ENCODE data around the gene NDUFS6.

The NDUFS6 gene

GRCh38 chr5:1753490-1753889 is 47.7 kb upstream of the NDUFS6 start:
- H3K79me2 ChIP-seq (ENCODE audit: control insufficient read depth, low read length), result no peaks in the 10 kb centered on the region
- no peaks in the 10 kb centered on the region for H3K27me3 ChIP-seq (ENCODE audit: control insufficient read depth, low read length)
- H3K36me3 ChIP-seq (ENCODE audit: control insufficient read depth, low read length), result no peaks in the 10 kb centered on the region
- H3K9me2 ChIP-seq (replicated peaks; ENCODE audit: control insufficient read depth, low read length), result no peaks in the 10 kb centered on the region
- H3F3A ChIP-seq (ENCODE audit: control insufficient read depth, insufficient read depth), result no peaks in the 10 kb centered on the region
- no peak overlapping the region for H3K27ac ChIP-seq (ENCODE audit: low read depth, low read length)
- H3K4me1 ChIP-seq (ENCODE audit: control insufficient read depth, low read length), result no peaks in the 10 kb centered on the region
- no peaks in the 10 kb centered on the region; the same call in 1 of the 2 replicates for H3K9me3 ChIP-seq (ENCODE audit: control insufficient read depth, insufficient read depth, low read length)
- no peak for TF ChIP-seq CTCF (IDR thresholded peaks at IDR 0.05; ENCODE audit: low read depth, low read length, poor library complexity, severe bottlenecking)
- no peak for TF ChIP-seq EZH2phosphoT487 (IDR thresholded peaks at IDR 0.05; ENCODE audit: borderline replicate concordance, low read length)
- no peak overlapping the region for H3K4me2 ChIP-seq (ENCODE audit: low read length)
- no peaks in the 10 kb centered on the region for H4K20me1 ChIP-seq (ENCODE audit: control insufficient read depth, insufficient read depth, low read depth, low read length)
- H3K4me3 ChIP-seq (ENCODE audit: low read length), result no peak overlapping the region

GRCh38 chr5:1754531-1755220 is 46.5 kb upstream of the NDUFS6 start:
- no peaks in the 10 kb centered on the region for H3K36me3 ChIP-seq (ENCODE audit: control insufficient read depth, low read length)
- no peak for TF ChIP-seq CTCF (IDR thresholded peaks at IDR 0.05; ENCODE audit: low read depth, low read length, poor library complexity, severe bottlenecking)
- TF ChIP-seq EZH2phosphoT487 (IDR thresholded peaks at IDR 0.05; ENCODE audit: borderline replicate concordance, low read length), result no peak

GRCh38 chr5:1755321-1755949 is 45.8 kb upstream of the NDUFS6 start:
- H3K27me3 ChIP-seq (ENCODE audit: control insufficient read depth, low read length), result no peaks in the 10 kb centered on the region
- no peak for TF ChIP-seq EZH2phosphoT487 (IDR thresholded peaks at IDR 0.05; ENCODE audit: borderline replicate concordance, low read length)

More at GRCh38 chr5:1754531-1755220, 46.5 kb upstream of the NDUFS6 start:
- H3K4me1 ChIP-seq (ENCODE audit: control insufficient read depth, low read length), result no peaks in the 10 kb centered on the region
- no peak overlapping the region for H3K4me2 ChIP-seq (ENCODE audit: low read length)
- H3F3A ChIP-seq (ENCODE audit: control insufficient read depth, insufficient read depth), result no peaks in the 10 kb centered on the region
- no peaks in the 10 kb centered on the region for H3K9me2 ChIP-seq (replicated peaks; ENCODE audit: control insufficient read depth, low read length)
- H3K27me3 ChIP-seq (ENCODE audit: control insufficient read depth, low read length), result no peaks in the 10 kb centered on the region
- no peaks in the 10 kb centered on the region for H4K20me1 ChIP-seq (ENCODE audit: control insufficient read depth, insufficient read depth, low read depth, low read length)
- H3K4me3 ChIP-seq (ENCODE audit: low read length), result no peak overlapping the region
- no peaks in the 10 kb centered on the region for H3K79me2 ChIP-seq (ENCODE audit: control insufficient read depth, low read length)
- no peak overlapping the region for H3K27ac ChIP-seq (ENCODE audit: low read depth, low read length)
- H3K9me3 ChIP-seq (ENCODE audit: control insufficient read depth, insufficient read depth, low read length), result no peaks in the 10 kb centered on the region; the same call in 1 of the 2 replicates

GRCh38 chr5:1756481-1756880 is 44.7 kb upstream of the NDUFS6 start:
- Histone ChIP-seq H3K4me1 (ENCODE audit: control insufficient read depth, low read length) (no peaks in the 10 kb centered on the region), H3K4me2 (ENCODE audit: low read length) (no peak overlapping the region), H3K36me3 (ENCODE audit: control insufficient read depth, low read length) (no peaks in the 10 kb centered on the region), H3K9me2 (replicated peaks; ENCODE audit: control insufficient read depth, low read length) (no peaks in the 10 kb centered on the region), H3F3A (ENCODE audit: control insufficient read depth, insufficient read depth) (no peaks in the 10 kb centered on the region), H3K27ac (ENCODE audit: low read depth, low read length) (no peak overlapping the region), H4K20me1 (ENCODE audit: control insufficient read depth, insufficient read depth, low read depth, low read length) (no peaks in the 10 kb centered on the region), H3K79me2 (ENCODE audit: control insufficient read depth, low read length) (no peaks in the 10 kb centered on the region), H3K4me3 (ENCODE audit: low read length) (no peak overlapping the region), H3K9me3 (ENCODE audit: control insufficient read depth, insufficient read depth, low read length) (no peaks in the 10 kb centered on the region; the same call in 1 of the 2 replicates), H3K27me3 (ENCODE audit: control insufficient read depth, low read length) (no peaks in the 10 kb centered on the region)
- TF ChIP-seq EZH2phosphoT487 (IDR thresholded peaks at IDR 0.05; ENCODE audit: borderline replicate concordance, low read length) (no peak), CTCF (IDR thresholded peaks at IDR 0.05; ENCODE audit: low read depth, low read length, poor library complexity, severe bottlenecking) (no peak)

More at GRCh38 chr5:1755321-1755949, 45.8 kb upstream of the NDUFS6 start:
- Histone ChIP-seq H3F3A (ENCODE audit: control insufficient read depth, insufficient read depth) (no peaks in the 10 kb centered on the region), H3K4me2 (ENCODE audit: low read length) (no peak overlapping the region), H3K4me3 (ENCODE audit: low read length) (no peak overlapping the region), H4K20me1 (ENCODE audit: control insufficient read depth, insufficient read depth, low read depth, low read length) (no peaks in the 10 kb centered on the region), H3K4me1 (ENCODE audit: control insufficient read depth, low read length) (no peaks in the 10 kb centered on the region), H3K36me3 (ENCODE audit: control insufficient read depth, low read length) (no peaks in the 10 kb centered on the region), H3K27ac (ENCODE audit: low read depth, low read length) (no peak overlapping the region), H3K9me2 (replicated peaks; ENCODE audit: control insufficient read depth, low read length) (no peaks in the 10 kb centered on the region), H3K9me3 (ENCODE audit: control insufficient read depth, insufficient read depth, low read length) (no peaks in the 10 kb centered on the region; the same call in 1 of the 2 replicates), H3K79me2 (ENCODE audit: control insufficient read depth, low read length) (no peaks in the 10 kb centered on the region)

Measured in DOHH2 (cell line).